Measurements from ENCODE around the gene FGD1.

Gene FGD1

GRCh38 chrX:54407266-54407665 lies 88.8 kb downstream of the FGD1 start:
- DNase-seq (ENCODE audit: low spot score): no peak

DNA sequence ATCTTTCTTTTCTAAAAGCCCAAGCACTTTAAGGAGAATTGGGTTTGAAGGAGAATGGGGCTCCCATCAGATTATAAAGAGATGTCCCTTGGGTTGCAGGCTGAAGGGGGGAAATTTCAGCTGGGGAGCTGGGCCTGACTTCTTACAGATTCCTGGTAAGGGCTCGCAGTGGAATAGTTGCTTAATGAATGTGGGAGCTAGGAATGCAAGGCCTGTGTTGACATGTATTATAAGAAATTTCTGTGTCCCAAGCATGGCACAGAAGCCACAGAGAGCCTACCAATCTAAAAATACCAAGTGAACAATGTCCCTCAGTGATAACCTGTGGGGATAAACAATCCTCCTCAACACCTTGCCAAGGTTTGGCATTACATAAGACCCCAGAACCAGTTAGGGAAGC lies 98.9 kb downstream of the FGD1 start:
- no peak for DNase-seq (ENCODE audit: low spot score)

Measured in NAMALWA (cell line).